ENCODE results near the gene MICAL2. TPM values are rescaled to one million over a fixed set of nuclear protein-coding genes. Genes with fewer than 3 reads are reported as not detected.

The MICAL2 gene
- total RNA-seq, 1 experiment from 2014 or later = 37.4 TPM

GRCh38 chr11:12165237-12165875 is 55.0 kb downstream of the MICAL2 start:
- RAD21 ChIA-PET (ENCODE audit: low non-redundant PET in 1 of 2, low total read pairs in 2 of 2, uncharacterized antibody in 2 of 2, unreplicated experiment in 2 of 2) = no interaction called here
- Histone ChIP-seq H3K27ac (ENCODE audit: low read depth, low read length) (peak overlapping the region; percentile 87), H3K4me3 (replicated peaks in 1 of 2; ENCODE audit: low read depth in 1 of 2, low read length in 2 of 2) (no peak overlapping the region), H3K36me3 (ENCODE audit: control insufficient read depth in 1 of 2, insufficient read depth in 2 of 2, low read length in 2 of 2) (no peaks in the 10 kb centered on the region; a peak in 1 of 4 replicates), H4K20me1 (ENCODE audit: insufficient read depth) (no peaks in the 10 kb centered on the region), H3K9ac (ENCODE audit: low read length) (0 out of 2 replicates have a peak overlapping the region, but pooled peaks have one; percentile 7), H3K79me2 (ENCODE audit: insufficient read depth, low read length) (no peaks in the 10 kb centered on the region), H3K4me1 (ENCODE audit: control insufficient read depth in 1 of 2, insufficient read depth in 2 of 2, low read length in 2 of 2) (peaks cover 66 to 88% of the 10 kb centered on the region in 2 experiments), H3K27me3 (ENCODE audit: insufficient read depth, low read length) (no peaks in the 10 kb centered on the region), H3K9me3 (ENCODE audit: control insufficient read depth in 1 of 2, insufficient read depth in 1 of 2, low read depth in 1 of 2, low read length in 2 of 2) (no peaks in the 10 kb centered on the region), H2AFZ (ENCODE audit: low read depth, low read length, poor library complexity, severe bottlenecking) (no peak overlapping the region), H3K4me2 (ENCODE audit: low read length) (peak overlapping the region; percentile 20), H3K9me2 (ENCODE audit: insufficient read depth) (no peaks in the 10 kb centered on the region)
- no peak for DNase-seq (ENCODE audit: low read depth, low spot score)
- ATAC-seq = no peak
- intact Hi-C loops (cut with micrococcal nuclease) = no loop called here
- CTCF ChIA-PET = no interaction called here
- TF ChIP-seq POLR2AphosphoS5 (IDR thresholded peaks at IDR 0.05; ENCODE audit: low read depth, low read length) (no peak), ATF3 (IDR thresholded peaks at IDR 0.05) (no peak), CEBPB (IDR thresholded peaks at IDR 0.05; ENCODE audit: low read depth) (no peak), ELF1 (IDR thresholded peaks at IDR 0.05; ENCODE audit: borderline replicate concordance, low read depth) (no peak)
- BruUV-seq (replicated peaks) = no TSS peak
- POLR2A ChIA-PET = interaction anchor here (1.0 to 2.6 kb wide), 4 partner anchors 11 to 78 kb away, joined by 3 to 13 read pairs (median 6); no protein-coding TSS in a partner anchor

- intact Hi-C loops (cut with micrococcal nuclease) = no loop called here
- peak overlapping the region in 1 of 2 experiments; percentile 47; a peak in 2 of 4 replicates for H3K4me3 ChIP-seq (replicated peaks in 1 of 2; ENCODE audit: low read depth in 1 of 2, low read length in 2 of 2)
- no peaks in the 10 kb centered on the region for H3K9me2 ChIP-seq (ENCODE audit: insufficient read depth)
- H3K4me1 ChIP-seq (ENCODE audit: control insufficient read depth in 1 of 2, insufficient read depth in 2 of 2, low read length in 2 of 2) = peaks cover 66 to 95% of the 10 kb centered on the region in 2 experiments
- DNase-seq (ENCODE audit: low read depth, low spot score) (no peak), ATAC-seq (peak; percentile 13; the same call in 1 of the 2 replicates)
- no peaks in the 10 kb centered on the region for H3K27me3 ChIP-seq (ENCODE audit: insufficient read depth, low read length)
- H2AFZ ChIP-seq (ENCODE audit: low read depth, low read length, poor library complexity, severe bottlenecking) = no peak overlapping the region
- RAD21 ChIA-PET (ENCODE audit: low non-redundant PET in 1 of 2, low total read pairs in 2 of 2, uncharacterized antibody in 2 of 2, unreplicated experiment in 2 of 2) = no interaction called here
- H4K20me1 ChIP-seq (ENCODE audit: insufficient read depth) = no peaks in the 10 kb centered on the region
- H3K79me2 ChIP-seq (ENCODE audit: insufficient read depth, low read length) = no peaks in the 10 kb centered on the region
- H3K4me2 ChIP-seq (ENCODE audit: low read length) = peak overlapping the region; percentile 77
- CTCF ChIA-PET = no interaction called here
- H3K9ac ChIP-seq (ENCODE audit: low read length) = peak overlapping the region; percentile 67
- H3K9me3 ChIP-seq (ENCODE audit: control insufficient read depth in 1 of 2, insufficient read depth in 1 of 2, low read depth in 1 of 2, low read length in 2 of 2) = no peaks in the 10 kb centered on the region
- TF ChIP-seq ELF1 (IDR thresholded peaks at IDR 0.05; ENCODE audit: borderline replicate concordance, low read depth) (no peak), EZH2phosphoT487 (IDR thresholded peaks at IDR 0.05; ENCODE audit: borderline replicate concordance) (no peak), EGR1 (IDR thresholded peaks at IDR 0.05; ENCODE audit: low read depth) (no peak), SIN3A (IDR thresholded peaks at IDR 0.05; ENCODE audit: low read depth) (no peak), ATF3 (IDR thresholded peaks at IDR 0.05) (no peak), SRF (IDR thresholded peaks at IDR 0.05; ENCODE audit: low read depth) (no peak), ZFX (IDR thresholded peaks at IDR 0.05) (no peak), CTCF (IDR thresholded peaks at IDR 0.05 in 2 of 3, conservative IDR thresholded peaks at IDR 0.05 in 1 of 3; ENCODE audit: borderline replicate concordance in 1 of 3, insufficient read depth in 1 of 3, low read depth in 2 of 3, low read length in 2 of 3) (no peak)
- H3K36me3 ChIP-seq (ENCODE audit: control insufficient read depth in 1 of 2, insufficient read depth in 2 of 2, low read length in 2 of 2) = no peaks in the 10 kb centered on the region; a peak in 1 of 4 replicates
- H3K27ac ChIP-seq (ENCODE audit: low read depth, low read length) = peak overlapping the region; percentile 87
- BruUV-seq (replicated peaks) = TSS peak; percentile 96
- POLR2A ChIA-PET = interaction anchor here (0.8 to 2.6 kb wide), 6 partner anchors 10 to 80 kb away, joined by 3 to 13 read pairs (median 6); no protein-coding TSS in a partner anchor
These were observed 56.1 kb downstream of the MICAL2 start for GRCh38 chr11:12166299-12167060.

Data from HCT116 (cell line).